K562 (cell line): ENCODE data around the gene ITGAD. TPM values are rescaled to one million over a fixed set of nuclear protein-coding genes. Genes with fewer than 3 reads are reported as not detected.

ENCODE experiments used
- ARID2 ChIP-seq: fragments of 450-650 bp; IDR thresholded peaks from 2 replicates; pipeline ENCODE4 v1.6.1; 2017; ENCODE audit warnings: antibody characterized with exemption, mild to moderate bottlenecking
- BCOR ChIP-seq: fragments of 450-650 bp; IDR thresholded peaks from 2 replicates; pipeline ENCODE4 v1.6.1; 2016
- C11orf30 ChIP-seq: fragments of 450-650 bp; IDR thresholded peaks from 2 replicates; pipeline ENCODE4 v1.6.1; 2016; ENCODE audit warnings: low read depth, mild to moderate bottlenecking
- ELF2 ChIP-seq: fragments of 250-450 bp; sonication (Bioruptor Pico); IDR thresholded peaks from 2 replicates; pipeline ENCODE4 v1.5.0; 2021; ENCODE audit warnings: mild to moderate bottlenecking
- FOXM1 ChIP-seq, 2 experiments: fragments of 450-650 bp in 1 of 2; sonication (generic) in 1 of 2; formaldehyde crosslinking in 1 of 2; IDR thresholded peaks; 2 replicates each; pipeline versions ENCODE4 v1.6.1 to v1.9.0; 2017 to 2022; ENCODE audit warnings: low read depth in 2 of 2, mild to moderate bottlenecking in 2 of 2, missing genetic modification reagents in 1 of 2, moderate library complexity in 1 of 2
- KLF16 ChIP-seq: IDR thresholded peaks from 2 replicates; pipeline ENCODE4 v1.6.1; 2016; ENCODE audit warnings: antibody characterized with exemption
- MCM3 ChIP-seq: fragments of 450-650 bp; IDR thresholded peaks from 2 replicates; pipeline ENCODE4 v1.6.1; 2016
- MNT ChIP-seq, 2 experiments: fragments of 450-650 bp; conservative IDR thresholded peaks; 2 replicates each; pipeline ENCODE4 v1.6.1; 2017; ENCODE audit warnings: mild to moderate bottlenecking in 2 of 2, moderate library complexity in 2 of 2
- MTA1 ChIP-seq: fragments of 450-650 bp; IDR thresholded peaks from 2 replicates; pipeline ENCODE4 v1.6.1; 2017; ENCODE audit warnings: borderline replicate concordance
- NCOR1 ChIP-seq: fragments of 450-650 bp; IDR thresholded peaks from 2 replicates; pipeline ENCODE4 v1.6.1; 2016; ENCODE audit warnings: mild to moderate bottlenecking, moderate library complexity
- NKRF ChIP-seq: fragments of 450-650 bp; IDR thresholded peaks from 2 replicates; pipeline ENCODE4 v1.6.1; 2016; ENCODE audit warnings: borderline replicate concordance
- PKNOX1 ChIP-seq: fragments of 450-650 bp; IDR thresholded peaks from 2 replicates; pipeline ENCODE4 v1.6.1; 2016
- SMARCA4 ChIP-seq: fragments of 450-650 bp; IDR thresholded peaks from 2 replicates; pipeline ENCODE4 v1.6.1; 2016
- TAF15 ChIP-seq: fragments of 200-400 bp; formaldehyde crosslinking; IDR thresholded peaks from 2 replicates; pipeline ENCODE4 v1.6.1; 2017; ENCODE audit warnings: mild to moderate bottlenecking, low read depth, low read length, moderate library complexity
- ZNF133 ChIP-seq: fragments of 250-450 bp; sonication (Bioruptor Pico); IDR thresholded peaks from 2 replicates; pipeline ENCODE4 v1.4.0; 2020; ENCODE audit warnings: mild to moderate bottlenecking
- ZNF445 ChIP-seq: fragments of 250-450 bp; sonication (Bioruptor Pico); IDR thresholded peaks from 2 replicates; pipeline ENCODE4 v1.4.0; 2020; ENCODE audit warnings: low read depth, mild to moderate bottlenecking, moderate library complexity
- polyA plus RNA-seq, 8 experiments: library from polyadenylated mRNA; depleted of rRNA in 4 of 8; stranded (reverse) in 5 of 8; unstranded in 3 of 8; fragments of >200 nt; fragmentation: Nextera tagmentation in 2 of 8; fragmentation: Illumina TruSeq in 1 of 8; extraction: Ambion mirVana in 2 of 8; extraction: Trizol in 1 of 8; gene quantifications; 2 replicates each; pipeline versions ENCODE4 v1.2.1 to v1.2.3, GENCODE V29; 2011 to 2014; ENCODE audit warnings: inconsistent platforms in 1 of 8, missing spikeins in 1 of 8
- total RNA-seq, 7 experiments: library from RNA; depleted of rRNA in 6 of 7; stranded (reverse); fragments of >200 nt in 6 of 7; fragmentation: Illumina TruSeq in 2 of 7; extraction: Trizol in 2 of 7; gene quantifications; 2 replicates each; pipeline versions ENCODE4 v1.2.1 to v1.2.3, GENCODE V29; 2011 to 2021; ENCODE audit warnings: low replicate concordance in 1 of 7

Gene ITGAD
- total and polyA plus RNA-seq, 9 of the 15 experiments (the other 6 are each of a cell fraction or from before 2014, with no cell fraction given): not detected

GRCh38 chr16:31455601-31456314 is 62.6 kb downstream of the ITGAD start (continued):
- TF ChIP-seq MTA1 (no peak), MCM3 (no peak), MNT (conservative IDR thresholded peaks at IDR 0.05) (0 out of 4 replicates have a peak, but pooled peaks of 1 of the 2 experiments have one; percentile 18), PKNOX1 (peak; percentile 41; the same call in 1 of the 2 replicates), BCOR (peak; percentile 79), NCOR1 (no peak), ZNF445 (CRISPR knock-in tag) (no peak), ARID2 (no peak), ELF2 (CRISPR knock-in tag) (0 out of 2 replicates have a peak, but pooled peaks have one; percentile 19), TAF15 (no peak), NKRF (no peak), FOXM1 (IDR thresholded peaks at IDR 0.05; ENCODE audit: low read depth) (no peak), FOXM1 (CRISPR knock-in tag; IDR thresholded peaks at IDR 0.05; ENCODE audit: low read depth) (no peak), SMARCA4 (0 out of 2 replicates have a peak, but pooled peaks have one; percentile 13), C11orf30 (peak; percentile 42; the same call in 1 of the 2 replicates), KLF16 (no peak), ZNF133 (CRISPR knock-in tag) (no peak)
